Mesodermal cell (in vitro differentiated cells): ENCODE results near the gene GPX6.
"Not testable (repeated sequence)": the region's sequence is repeated elsewhere in the genome, so short reads cannot be mapped to it uniquely, and the experiment has no call there.

Experiments used
- H3K27ac ChIP-seq: 2 replicates; pipeline ENCODE4 v1.7.0; 2013; ENCODE audit warnings: mild to moderate bottlenecking, low read depth, low read length, moderate library complexity; ENCODE audit not compliant: severe bottlenecking
- H3K36me3 ChIP-seq: 2 replicates; pipeline ENCODE4 v1.7.1; 2013; ENCODE audit warnings: mild to moderate bottlenecking, low read length, moderate library complexity; ENCODE audit not compliant: control insufficient read depth, insufficient read depth
- H3K4me1 ChIP-seq: one replicate; pipeline ENCODE4 v1.7.1; 2013; ENCODE audit warnings: mild to moderate bottlenecking, low read length; ENCODE audit not compliant: insufficient read depth, control insufficient read depth, poor library complexity, severe bottlenecking
- H3K4me3 ChIP-seq: 2 replicates; pipeline ENCODE4 v1.7.0; 2013; ENCODE audit warnings: low read length, control low read depth, mild to moderate bottlenecking; ENCODE audit not compliant: insufficient read depth, poor library complexity, severe bottlenecking; ENCODE audit errors: extremely low read depth
- H3K9me3 ChIP-seq: 2 replicates; pipeline ENCODE4 v1.7.1; 2013; ENCODE audit warnings: mild to moderate bottlenecking, low read length, moderate library complexity; ENCODE audit not compliant: control insufficient read depth
- WGBS, 2 experiments: methylation state at CpG; one replicate each; pipeline ENCODE4 v1.1.5; 2013; ENCODE audit warnings: missing lambda C conversion rate in 2 of 2; ENCODE audit not compliant: insufficient coverage in 2 of 2; 5-methylcytosine and 5-hydroxymethylcytosine counted together

Gene GPX6

DNA sequence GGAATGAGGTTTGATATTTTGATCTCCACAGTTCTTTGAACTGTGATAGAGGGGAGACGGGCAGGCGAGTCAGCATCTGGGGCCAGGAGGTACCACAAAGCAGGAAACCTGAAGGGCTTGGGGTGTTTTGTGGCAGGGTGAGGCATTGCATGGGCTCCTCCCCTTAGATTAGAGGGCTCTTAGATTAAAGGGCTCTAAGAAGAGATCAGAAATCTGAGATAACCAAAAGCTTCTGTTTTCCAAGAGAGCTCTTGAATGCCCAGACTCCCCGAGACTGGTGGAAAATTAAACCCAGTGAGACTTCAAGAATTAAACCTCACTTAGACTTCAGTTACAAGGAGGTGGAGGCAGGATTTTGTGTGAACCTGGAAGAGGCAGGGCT lies 7.6 kb upstream of the GPX6 start:
- H3K36me3 ChIP-seq = no peaks in the 10 kb centered on the region
- no peak overlapping the region for H3K4me3 ChIP-seq
- H3K9me3 ChIP-seq = no peaks in the 10 kb centered on the region
- peak overlapping the region; percentile 18 for H3K27ac ChIP-seq
- H3K4me1 ChIP-seq = peaks cover 12% of the 10 kb centered on the region
- WGBS, 2 experiments = 57 to 79% methylated on average over 3 of the region's 3 CpGs

DNA sequence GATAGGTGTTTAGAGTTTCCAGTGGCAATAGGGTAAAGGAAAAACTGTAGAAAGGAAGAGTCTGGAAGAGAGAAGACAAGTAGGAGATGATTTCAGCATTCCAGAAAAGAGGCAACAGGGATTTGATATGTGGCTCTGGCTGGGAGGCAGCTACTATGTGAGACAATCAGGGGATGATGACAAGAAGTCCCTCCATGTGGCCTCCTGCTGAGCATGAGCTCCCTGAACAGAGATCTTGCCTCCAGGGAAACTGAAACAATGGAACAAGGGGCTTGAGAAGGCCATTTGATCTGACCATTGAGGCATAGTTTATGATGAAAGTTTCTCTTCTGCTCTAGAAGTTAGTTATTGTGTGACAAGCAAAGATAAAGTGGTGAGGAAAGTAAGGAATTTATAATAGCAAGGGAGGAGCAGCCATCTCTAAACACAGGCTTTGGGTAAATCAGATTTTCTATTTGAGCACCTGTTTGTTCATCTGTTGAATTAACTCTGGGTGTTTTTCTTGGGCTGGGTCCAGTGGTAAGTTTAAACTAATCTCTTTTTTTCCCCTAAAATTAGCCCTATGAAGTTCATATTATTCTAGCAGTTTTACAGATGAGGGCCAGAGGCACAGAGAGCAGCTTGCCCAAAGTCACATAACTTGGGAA lies 7.1 kb upstream of the GPX6 start:
- H3K4me1 ChIP-seq = peaks cover 12% of the 10 kb centered on the region
- H3K27ac ChIP-seq = no peak overlapping the region
- H3K9me3 ChIP-seq = no peaks in the 10 kb centered on the region
- no peaks in the 10 kb centered on the region for H3K36me3 ChIP-seq
- no peak overlapping the region for H3K4me3 ChIP-seq

GRCh38 chr6:28517964-28518363 lies 2.4 kb upstream of the GPX6 start:
- H3K4me3 ChIP-seq = no peak overlapping the region
- WGBS, 2 experiments = 71% methylated on average over 1 of the region's 2 CpGs; no CpG with 5 or more reads in 1 of the 2 experiments
- no peaks in the 10 kb centered on the region for H3K36me3 ChIP-seq
- no peak overlapping the region for H3K27ac ChIP-seq
- H3K4me1 ChIP-seq = no peaks in the 10 kb centered on the region
- no peaks in the 10 kb centered on the region for H3K9me3 ChIP-seq

DNA sequence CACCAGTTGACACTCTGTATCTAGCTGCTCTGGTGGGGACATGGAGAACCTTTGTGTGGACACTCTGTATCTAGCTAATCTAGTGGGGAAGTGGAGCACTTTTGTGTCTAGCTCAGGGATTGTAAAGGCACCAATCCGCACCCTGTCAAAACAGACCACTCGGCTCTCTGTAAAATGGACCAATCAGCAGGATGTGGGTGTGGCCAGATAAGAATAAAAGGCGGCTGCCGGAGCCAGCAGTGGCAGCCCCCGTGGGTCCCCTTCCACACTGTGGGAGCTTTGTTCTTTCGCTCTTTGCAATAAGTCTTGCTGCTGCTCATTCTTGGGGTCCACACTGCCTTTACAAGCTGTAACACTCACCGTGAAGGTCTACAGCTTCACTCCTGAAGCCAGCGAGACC lies 3.2 kb downstream of the GPX6 start:
- H3K36me3 ChIP-seq, H3K4me3 ChIP-seq, H3K27ac ChIP-seq, H3K9me3 ChIP-seq, H3K4me1 ChIP-seq: not testable (repeated sequence)
- WGBS, 2 experiments = 86 to 94% methylated on average over 8 of the region's 8 CpGs

- H3K9me3 ChIP-seq = no peaks in the 10 kb centered on the region
- no peak overlapping the region for H3K4me3 ChIP-seq
- H3K4me1 ChIP-seq = no peaks in the 10 kb centered on the region
- H3K27ac ChIP-seq = no peak overlapping the region
- WGBS, 2 experiments = 95 to 96% methylated on average over 30 to 41 of the region's 51 CpGs
- H3K36me3 ChIP-seq = no peaks in the 10 kb centered on the region
Observed at GRCh38 chr6:28511628-28512300, 3.8 kb downstream of the GPX6 start.

DNA sequence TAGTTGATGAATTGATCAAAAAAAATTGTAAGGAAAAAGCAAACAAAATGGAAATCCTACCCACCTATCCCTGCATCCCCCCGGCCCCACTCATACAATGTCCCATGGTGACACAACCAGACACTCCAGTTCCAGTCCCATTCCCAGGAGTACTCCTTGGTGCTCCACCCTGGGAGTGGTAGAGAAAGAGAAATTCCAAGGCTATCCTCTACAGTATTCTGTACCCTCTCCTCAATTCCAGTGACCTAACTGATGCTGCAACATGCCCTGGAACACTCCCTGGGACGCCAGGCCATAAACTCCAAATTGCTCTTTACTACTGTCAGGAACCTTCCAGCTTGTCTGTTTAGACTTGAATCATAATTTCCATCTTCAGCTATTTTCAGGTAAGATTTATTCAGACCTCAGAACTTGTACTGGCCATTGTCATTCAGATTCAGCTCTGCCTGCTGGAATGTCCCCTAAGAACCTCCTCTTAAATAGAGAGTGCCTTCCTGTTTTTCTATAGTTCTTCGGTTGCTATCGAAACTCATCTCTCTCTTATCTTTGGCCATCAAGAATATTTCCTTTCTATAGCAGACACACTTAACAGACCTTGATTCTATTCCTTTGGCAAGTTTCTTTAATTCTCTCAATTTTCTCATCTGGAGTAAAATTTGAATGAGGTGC lies 8.7 kb downstream of the GPX6 start:
- 55 to 76% methylated on average over 2 to 3 of the region's 4 CpGs for WGBS, 2 experiments
- Histone ChIP-seq H3K27ac (no peak overlapping the region), H3K36me3 (no peaks in the 10 kb centered on the region), H3K4me3 (no peak overlapping the region), H3K4me1 (no peaks in the 10 kb centered on the region), H3K9me3 (no peaks in the 10 kb centered on the region)

DNA sequence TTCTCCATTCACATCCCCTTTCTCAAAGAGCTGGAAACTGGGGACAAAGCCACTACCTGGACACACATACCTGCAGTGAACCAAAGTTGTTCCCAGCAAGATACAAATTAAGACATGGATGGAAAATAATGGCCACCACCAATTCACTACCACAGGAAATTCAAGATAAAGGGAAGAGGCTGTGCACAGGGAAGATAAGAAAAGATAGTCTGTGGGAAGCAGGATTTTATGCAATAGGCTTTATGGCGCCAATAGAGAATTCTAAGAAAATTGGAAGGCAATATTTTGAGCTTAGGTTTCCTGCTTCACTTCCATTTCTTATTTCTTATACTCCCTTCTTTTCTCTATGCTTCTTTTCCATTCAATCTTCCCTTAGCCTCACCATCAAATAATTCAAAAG lies 9.9 kb downstream of the GPX6 start:
- no peaks in the 10 kb centered on the region for H3K36me3 ChIP-seq
- H3K27ac ChIP-seq = no peak overlapping the region
- 100% methylated on average over 1 of the region's 1 CpG; no CpG with 5 or more reads in 1 of the 2 experiments for WGBS, 2 experiments
- no peaks in the 10 kb centered on the region for H3K9me3 ChIP-seq
- no peak overlapping the region for H3K4me3 ChIP-seq
- H3K4me1 ChIP-seq = no peaks in the 10 kb centered on the region

DNA sequence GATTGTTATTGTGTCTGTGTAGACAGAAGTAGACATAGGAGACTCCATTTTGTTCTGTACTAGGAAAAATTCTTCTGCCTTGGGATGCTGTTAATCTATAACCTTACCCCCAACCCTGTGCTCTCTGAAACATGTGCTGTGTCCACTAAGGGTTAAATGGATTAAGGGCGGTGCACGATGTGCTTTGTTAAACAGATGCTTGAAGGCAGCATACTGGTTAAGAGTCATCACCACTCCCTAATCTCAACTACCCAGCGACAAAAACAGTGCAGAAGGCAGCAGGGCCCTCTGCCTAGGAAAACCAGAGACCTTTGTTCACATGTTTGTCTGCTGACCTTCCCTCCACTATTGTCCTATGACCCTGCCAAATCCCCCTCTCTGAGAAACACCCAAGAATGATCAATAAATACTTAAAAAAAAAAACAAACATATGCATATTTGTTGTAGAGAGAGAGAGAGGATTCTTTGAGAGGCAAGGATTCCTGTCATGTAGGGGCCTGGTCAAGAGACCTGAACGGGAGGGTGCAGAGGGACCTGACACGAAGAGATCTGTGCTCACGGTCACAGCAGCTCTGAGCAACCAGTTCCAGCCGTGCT lies 12.8 kb downstream of the GPX6 start:
- not testable (repeated sequence) for H3K27ac ChIP-seq, H3K4me1 ChIP-seq, H3K9me3 ChIP-seq, H3K4me3 ChIP-seq, H3K36me3 ChIP-seq
- 71 to 78% methylated on average over 5 of the region's 7 CpGs for WGBS, 2 experiments

DNA sequence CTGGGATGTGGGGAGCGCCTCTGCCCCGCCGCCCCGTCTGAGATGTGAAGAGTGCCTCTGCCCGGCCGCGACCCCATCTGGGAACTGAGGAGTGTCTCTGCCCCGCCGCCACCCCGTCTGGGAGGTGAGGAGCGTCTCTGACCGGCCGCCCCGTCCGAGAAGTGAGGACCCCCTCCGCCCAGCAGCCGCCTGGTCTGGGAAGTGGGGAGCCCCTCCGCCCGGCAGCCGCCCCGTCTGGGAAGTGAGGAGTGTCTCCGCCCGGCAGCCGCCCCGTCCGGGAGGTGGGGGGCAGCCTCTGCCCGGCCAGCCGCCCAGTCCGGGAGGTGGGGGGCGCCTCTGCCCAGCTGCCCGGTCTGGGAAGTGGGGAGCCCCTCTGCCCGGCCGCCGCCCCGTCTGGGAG lies 13.5 kb downstream of the GPX6 start:
- WGBS, 2 experiments = 94 to 99% methylated on average over 9 to 14 of the region's 35 CpGs
- not testable (repeated sequence) for H3K36me3 ChIP-seq, H3K9me3 ChIP-seq, H3K27ac ChIP-seq, H3K4me1 ChIP-seq, H3K4me3 ChIP-seq

- WGBS, 2 experiments = 100% methylated on average over 3 of the region's 6 CpGs; no CpG with 5 or more reads in 1 of the 2 experiments
- no peaks in the 10 kb centered on the region for H3K9me3 ChIP-seq
- peaks cover 2% of the 10 kb centered on the region for H3K4me1 ChIP-seq
- no peaks in the 10 kb centered on the region for H3K36me3 ChIP-seq
- no peak overlapping the region for H3K27ac ChIP-seq
- H3K4me3 ChIP-seq = no peak overlapping the region
Observed at GRCh38 chr6:28501259-28501658, 14.3 kb downstream of the GPX6 start.

DNA sequence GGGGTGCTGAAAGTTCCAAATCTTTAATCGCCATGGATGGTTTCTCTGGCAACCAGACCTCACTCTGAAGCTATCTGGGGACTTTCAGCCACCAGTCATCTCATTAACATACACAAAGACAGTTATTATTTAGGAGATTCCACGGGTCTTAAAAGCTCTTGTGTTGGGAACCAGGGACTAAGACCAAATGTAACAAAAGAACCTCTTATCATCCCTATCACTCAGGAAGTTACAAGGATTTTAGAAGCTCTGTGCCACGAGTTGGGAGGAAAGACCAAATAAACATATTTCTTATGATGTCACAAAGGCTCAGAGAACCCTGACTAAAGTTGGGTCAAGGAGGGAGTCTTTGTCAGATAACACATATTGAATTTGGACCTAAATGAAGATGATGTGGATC lies 17.7 kb downstream of the GPX6 start:
- Histone ChIP-seq H3K4me1 (peaks cover 2% of the 10 kb centered on the region), H3K27ac (no peak overlapping the region), H3K36me3 (no peaks in the 10 kb centered on the region), H3K4me3 (no peak overlapping the region), H3K9me3 (no peaks in the 10 kb centered on the region)
- WGBS, 2 experiments = 60% methylated on average over 1 of the region's 3 CpGs; no CpG with 5 or more reads in 1 of the 2 experiments
